NCI-H1694 (cell line): Measurements from ENCODE around the gene GLB1L2.

Experiments
- DNase-seq: peaks from one replicate; lab custom pipeline; 2025; lab: John Stamatoyannopoulos, UW

The GLB1L2 gene

GRCh38 chr11:134386945-134387344 lies 55.2 kb downstream of the GLB1L2 start:
- no peak for DNase-seq

- no peak for DNase-seq
These were observed 55.7 kb downstream of the GLB1L2 start for GRCh38 chr11:134387501-134387900.

- DNase-seq = no peak
These were observed 56.8 kb downstream of the GLB1L2 start for GRCh38 chr11:134388590-134388989.

- DNase-seq = no peak
These were observed 57.8 kb downstream of the GLB1L2 start for GRCh38 chr11:134389464-134390180.

- DNase-seq = no peak
These were observed 59.1 kb downstream of the GLB1L2 start for GRCh38 chr11:134390706-134391569.

- no peak for DNase-seq
These were observed 59.9 kb downstream of the GLB1L2 start for GRCh38 chr11:134391656-134392055.

- no peak for DNase-seq
These were observed 61.3 kb downstream of the GLB1L2 start for GRCh38 chr11:134392953-134393615.

- DNase-seq = no peak
These were observed 61.9 kb downstream of the GLB1L2 start for GRCh38 chr11:134393638-134394037.

GRCh38 chr11:134394311-134394710 lies 62.5 kb downstream of the GLB1L2 start:
- DNase-seq = no peak

GRCh38 chr11:134395002-134395401 lies 63.2 kb downstream of the GLB1L2 start:
- DNase-seq = no peak

GRCh38 chr11:134397304-134398078 lies 65.7 kb downstream of the GLB1L2 start:
- no peak for DNase-seq

GRCh38 chr11:134398079-134398444 lies 66.3 kb downstream of the GLB1L2 start:
- no peak for DNase-seq

- no peak for DNase-seq
These were observed 67.0 kb downstream of the GLB1L2 start for GRCh38 chr11:134398644-134399292.

GRCh38 chr11:134399293-134399654 lies 67.5 kb downstream of the GLB1L2 start:
- DNase-seq = no peak

GRCh38 chr11:134399996-134400395 lies 68.2 kb downstream of the GLB1L2 start:
- DNase-seq = no peak

- DNase-seq = no peak
These were observed 70.3 kb downstream of the GLB1L2 start for GRCh38 chr11:134401825-134402809.

GRCh38 chr11:134402910-134403309 lies 71.1 kb downstream of the GLB1L2 start:
- no peak for DNase-seq

- DNase-seq = no peak
These were observed 73.0 kb downstream of the GLB1L2 start for GRCh38 chr11:134404575-134405341.

- DNase-seq = no peak
These were observed 73.6 kb downstream of the GLB1L2 start for GRCh38 chr11:134405436-134405835.

GRCh38 chr11:134405841-134406240 lies 74.1 kb downstream of the GLB1L2 start:
- no peak for DNase-seq
